GM18870 (cell line): Measurements from ENCODE around the gene SLC6A3.
"Not testable (repeated sequence)": the region's sequence is repeated elsewhere in the genome, so short reads cannot be mapped to it uniquely, and the experiment has no call there.

ENCODE experiments used
- ATAC-seq: cut with Tn5 transposase; IDR thresholded peaks from one replicate; pipeline ENCODE4 v1.9.1; 2021; ENCODE audit warnings: moderate library complexity; ENCODE audit not compliant: unreplicated experiment

SLC6A3 gene

GRCh38 chr5:1465117-1465516 is 19.9 kb upstream of the SLC6A3 start:
- no peak for ATAC-seq

GRCh38 chr5:1464511-1464910 is 19.3 kb upstream of the SLC6A3 start:
- no peak for ATAC-seq

GRCh38 chr5:1464096-1464446 is 18.8 kb upstream of the SLC6A3 start:
- ATAC-seq = no peak

GRCh38 chr5:1463326-1464095 is 18.3 kb upstream of the SLC6A3 start:
- ATAC-seq = no peak

GRCh38 chr5:1462358-1462757 is 17.1 kb upstream of the SLC6A3 start:
- ATAC-seq = no peak

GRCh38 chr5:1461396-1461795 is 16.2 kb upstream of the SLC6A3 start:
- no peak for ATAC-seq

GRCh38 chr5:1460054-1460682 is 14.9 kb upstream of the SLC6A3 start:
- no peak for ATAC-seq

GRCh38 chr5:1459435-1459834 is 14.2 kb upstream of the SLC6A3 start:
- ATAC-seq = not testable (repeated sequence)

- ATAC-seq = not testable (repeated sequence)
Observed at GRCh38 chr5:1456110-1456881, 11.1 kb upstream of the SLC6A3 start.

GRCh38 chr5:1453613-1454012 is 8.4 kb upstream of the SLC6A3 start:
- no peak for ATAC-seq

- ATAC-seq = no peak
Observed at GRCh38 chr5:1449081-1449630, 3.9 kb upstream of the SLC6A3 start.

GRCh38 chr5:1448511-1449011 is 3.3 kb upstream of the SLC6A3 start:
- no peak for ATAC-seq

GRCh38 chr5:1447671-1448361 is 2.6 kb upstream of the SLC6A3 start:
- no peak for ATAC-seq

GRCh38 chr5:1446602-1447343 is 1.5 kb upstream of the SLC6A3 start:
- ATAC-seq = no peak

GRCh38 chr5:1445689-1446601 is 705 bp upstream of the SLC6A3 start:
- ATAC-seq = no peak

- ATAC-seq = no peak
Observed at GRCh38 chr5:1444361-1445189, 665 bp downstream of the SLC6A3 start.

- no peak for ATAC-seq
Observed at GRCh38 chr5:1443991-1444360, 1.3 kb downstream of the SLC6A3 start.

- no peak for ATAC-seq
Observed at GRCh38 chr5:1443171-1443570, 2.1 kb downstream of the SLC6A3 start.
